Liver (tissue), 9 donors: ENCODE measurements around the gene OR2F2. TPM values are rescaled to one million over a fixed set of nuclear protein-coding genes. Genes with fewer than 3 reads are reported as not detected.

Experiments used
- DNase-seq: peaks from one replicate; pipeline ENCODE4 v3.0.0-alpha.2; 2017; ENCODE audit warnings: low spot score
- H3K27ac ChIP-seq, 2 donors: one replicate each; pipeline ENCODE4 v1.7.0; 2013; ENCODE audit warnings: inconsistent platforms in 2 of 2, low read length in 2 of 2, control low read depth in 1 of 2, low read depth in 1 of 2, mild to moderate bottlenecking in 1 of 2
- H3K27me3 ChIP-seq, 4 donors: one replicate each; pipeline versions ENCODE4 v1.6.1 to v1.7.0; 2013; ENCODE audit warnings: low read length in 3 of 4, inconsistent platforms in 1 of 4, mild to moderate bottlenecking in 1 of 4, moderate library complexity in 1 of 4; ENCODE audit not compliant: control insufficient read depth in 4 of 4, insufficient read depth in 4 of 4
- H3K36me3 ChIP-seq, 4 donors: one replicate each; pipeline versions ENCODE4 v1.6.1 to v1.7.0; 2013; ENCODE audit warnings: low read length in 3 of 4, mild to moderate bottlenecking in 3 of 4, low read depth in 1 of 4, moderate library complexity in 1 of 4; ENCODE audit not compliant: control insufficient read depth in 4 of 4, insufficient read depth in 3 of 4
- H3K4me1 ChIP-seq, 4 donors: one replicate each; pipeline versions ENCODE4 v1.6.1 to v1.7.0; 2013; ENCODE audit warnings: low read length in 3 of 4, mild to moderate bottlenecking in 3 of 4, moderate library complexity in 1 of 4; ENCODE audit not compliant: control insufficient read depth in 4 of 4, insufficient read depth in 4 of 4
- H3K4me3 ChIP-seq, 3 donors: one replicate each; pipeline versions ENCODE4 v1.6.1 to v1.7.0; 2013; ENCODE audit warnings: low read length in 3 of 3, control low read depth in 1 of 3, low read depth in 1 of 3, mild to moderate bottlenecking in 1 of 3
- H3K9ac ChIP-seq, 2 donors: one replicate each; pipeline ENCODE4 v1.7.0; 2013; ENCODE audit warnings: low read length in 2 of 2, mild to moderate bottlenecking in 2 of 2, moderate library complexity in 2 of 2, control low read depth in 1 of 2, low read depth in 1 of 2
- H3K9me3 ChIP-seq, 4 donors: one replicate each; pipeline versions ENCODE4 v1.6.1 to v1.7.0; 2013; ENCODE audit warnings: low read length in 3 of 4; ENCODE audit not compliant: control insufficient read depth in 4 of 4
- ATF3 ChIP-seq: IDR thresholded peaks from 2 replicates; pipeline ENCODE4 v1.6.1; 2016; ENCODE audit warnings: antibody characterized with exemption
- EGR1 ChIP-seq, 2 donors: IDR thresholded peaks; 2 replicates each; pipeline ENCODE4 v1.6.1; 2016 to 2018; ENCODE audit warnings: antibody characterized with exemption in 2 of 2, low read depth in 2 of 2
- FOXA1 ChIP-seq: IDR thresholded peaks from 2 replicates; pipeline ENCODE4 v1.6.1; 2016; ENCODE audit warnings: antibody characterized with exemption
- FOXA2 ChIP-seq: IDR thresholded peaks from 2 replicates; pipeline ENCODE4 v1.6.1; 2016; ENCODE audit warnings: antibody characterized with exemption
- GABPA ChIP-seq, 2 donors: IDR thresholded peaks in 1 of 2; conservative IDR thresholded peaks in 1 of 2; 2 replicates each; pipeline ENCODE4 v1.6.1; 2016; ENCODE audit warnings: antibody characterized with exemption in 2 of 2, mild to moderate bottlenecking in 1 of 2, moderate library complexity in 1 of 2
- HNF4A ChIP-seq, 2 donors: conservative IDR thresholded peaks; 2 replicates each; pipeline ENCODE4 v1.6.1; 2016; ENCODE audit warnings: antibody characterized with exemption in 2 of 2, mild to moderate bottlenecking in 2 of 2
- HNF4G ChIP-seq: IDR thresholded peaks from 2 replicates; pipeline ENCODE4 v1.6.1; 2016; ENCODE audit warnings: antibody characterized with exemption
- JUND ChIP-seq, 2 donors: IDR thresholded peaks; 2 replicates each; pipeline ENCODE4 v1.6.1; 2016; ENCODE audit warnings: antibody characterized with exemption in 2 of 2
- MAX ChIP-seq: IDR thresholded peaks from 2 replicates; pipeline ENCODE4 v1.6.1; 2016; ENCODE audit warnings: antibody characterized with exemption
- NR2F2 ChIP-seq: IDR thresholded peaks from 2 replicates; pipeline ENCODE4 v1.6.1; 2016; ENCODE audit warnings: antibody characterized with exemption
- RAD21 ChIP-seq, 2 donors: IDR thresholded peaks; 2 replicates each; pipeline ENCODE4 v1.6.1; 2016; ENCODE audit warnings: antibody characterized with exemption in 2 of 2, mild to moderate bottlenecking in 2 of 2
- RXRA ChIP-seq, 2 donors: IDR thresholded peaks; 2 replicates each; pipeline ENCODE4 v1.6.1; 2017 to 2018; ENCODE audit warnings: antibody characterized with exemption in 2 of 2, mild to moderate bottlenecking in 1 of 2
- SP1 ChIP-seq: IDR thresholded peaks from 2 replicates; pipeline ENCODE4 v1.6.1; 2018; ENCODE audit warnings: antibody characterized with exemption, mild to moderate bottlenecking
- TAF1 ChIP-seq: conservative IDR thresholded peaks from 2 replicates; pipeline ENCODE4 v1.6.1; 2016; ENCODE audit warnings: antibody characterized with exemption, mild to moderate bottlenecking
- YY1 ChIP-seq: IDR thresholded peaks from 2 replicates; pipeline ENCODE4 v1.6.1; 2016; ENCODE audit warnings: antibody characterized with exemption, mild to moderate bottlenecking
- ZBTB33 ChIP-seq: IDR thresholded peaks from 2 replicates; pipeline ENCODE4 v1.6.1; 2016; ENCODE audit warnings: antibody characterized with exemption
- WGBS: extraction: QIAGEN DNeasy Blood & Tissue Kit; methylation state at CpG from one replicate; pipeline ENCODE4 v1.1.7; 2013; 5-methylcytosine and 5-hydroxymethylcytosine counted together
- polyA plus RNA-seq, 2 donors: library from polyadenylated mRNA; stranded (reverse) in 1 of 2; unstranded in 1 of 2; fragments of 200-250 nt in 1 of 2; fragments of >200 nt in 1 of 2; fragmentation: Nextera tagmentation in 1 of 2; extraction: Ambion mirVana in 1 of 2; gene quantifications; one replicate each; pipeline versions ENCODE4 v1.2.1 to v1.2.3, GENCODE V29; 2013 to 2015
- total RNA-seq, 2 donors: library from RNA; depleted of rRNA; stranded (reverse); fragments of >200 nt; gene quantifications; one replicate each; pipeline ENCODE4 v1.2.3, GENCODE V29; 2014
- TF ChIP-seq, protein P1 (sequence below): fragments of 150-350 bp; IDR thresholded peaks from 2 replicates; pipeline ENCODE4 v1.5.1; 2017; ENCODE audit warnings: improper control_type of control experiment, low read depth, low read length; ENCODE audit not compliant: missing input control
- TF ChIP-seq, protein P2 (sequence below): IDR thresholded peaks from 2 replicates; pipeline ENCODE4 v1.6.1; 2016; ENCODE audit warnings: antibody characterized with exemption, mild to moderate bottlenecking
- donor health status: healthy.
- donor health status: healthy.
- donor health status: healthy.
- donor health status: healthy.
- donor health status: healthy.

Gene OR2F2
- total and polyA plus RNA-seq, 4 donors = not detected

GRCh38 chr7:143929224-143929920 is 5.7 kb upstream of the OR2F2 start:
- Histone ChIP-seq H3K27ac (no peak overlapping the region), H3K9me3 (no peaks in the 10 kb centered on the region), H3K9ac (no peak overlapping the region), H3K4me3 (no peak overlapping the region), H3K27me3 (no peaks in the 10 kb centered on the region), H3K36me3 (no peaks in the 10 kb centered on the region), H3K4me1 (no peaks in the 10 kb centered on the region)
- no peak for DNase-seq
- no peak for TF ChIP-seq ATF3
- no peak for TF ChIP-seq JUND (IDR thresholded peaks at IDR 0.05)
- TF ChIP-seq HNF4G = no peak
- no peak for TF ChIP-seq YY1
- TF ChIP-seq NR2F2 = no peak
- 93% methylated on average over 1 of the region's 1 CpG for WGBS

GRCh38 chr7:143931739-143932138 is 3.3 kb upstream of the OR2F2 start:
- Histone ChIP-seq H3K9me3 (no peaks in the 10 kb centered on the region), H3K4me3 (no peak overlapping the region), H3K9ac (no peak overlapping the region), H3K4me1 (no peaks in the 10 kb centered on the region), H3K27me3 (no peaks in the 10 kb centered on the region), H3K27ac (no peak overlapping the region), H3K36me3 (no peaks in the 10 kb centered on the region)
- TF ChIP-seq TAF1 (no peak), MAX (no peak), HNF4G (no peak), RXRA (IDR thresholded peaks at IDR 0.05) (no peak), ATF3 (no peak), RAD21 (IDR thresholded peaks at IDR 0.05) (no peak), FOXA2 (no peak), JUND (IDR thresholded peaks at IDR 0.05) (no peak), HNF4A (conservative IDR thresholded peaks at IDR 0.05) (no peak), ZBTB33 (no peak), FOXA1 (no peak), NR2F2 (no peak), GABPA (IDR thresholded peaks at IDR 0.05 in 1 of 2, conservative IDR thresholded peaks at IDR 0.05 in 1 of 2) (no peak), EGR1 (IDR thresholded peaks at IDR 0.05; ENCODE audit: low read depth in 2 of 2) (no peak), YY1 (no peak), SP1 (no peak)
- TF ChIP-seq, protein P1, sequence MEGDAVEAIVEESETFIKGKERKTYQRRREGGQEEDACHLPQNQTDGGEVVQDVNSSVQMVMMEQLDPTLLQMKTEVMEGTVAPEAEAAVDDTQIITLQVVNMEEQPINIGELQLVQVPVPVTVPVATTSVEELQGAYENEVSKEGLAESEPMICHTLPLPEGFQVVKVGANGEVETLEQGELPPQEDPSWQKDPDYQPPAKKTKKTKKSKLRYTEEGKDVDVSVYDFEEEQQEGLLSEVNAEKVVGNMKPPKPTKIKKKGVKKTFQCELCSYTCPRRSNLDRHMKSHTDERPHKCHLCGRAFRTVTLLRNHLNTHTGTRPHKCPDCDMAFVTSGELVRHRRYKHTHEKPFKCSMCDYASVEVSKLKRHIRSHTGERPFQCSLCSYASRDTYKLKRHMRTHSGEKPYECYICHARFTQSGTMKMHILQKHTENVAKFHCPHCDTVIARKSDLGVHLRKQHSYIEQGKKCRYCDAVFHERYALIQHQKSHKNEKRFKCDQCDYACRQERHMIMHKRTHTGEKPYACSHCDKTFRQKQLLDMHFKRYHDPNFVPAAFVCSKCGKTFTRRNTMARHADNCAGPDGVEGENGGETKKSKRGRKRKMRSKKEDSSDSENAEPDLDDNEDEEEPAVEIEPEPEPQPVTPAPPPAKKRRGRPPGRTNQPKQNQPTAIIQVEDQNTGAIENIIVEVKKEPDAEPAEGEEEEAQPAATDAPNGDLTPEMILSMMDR = no peak
- TF ChIP-seq, protein P2, sequence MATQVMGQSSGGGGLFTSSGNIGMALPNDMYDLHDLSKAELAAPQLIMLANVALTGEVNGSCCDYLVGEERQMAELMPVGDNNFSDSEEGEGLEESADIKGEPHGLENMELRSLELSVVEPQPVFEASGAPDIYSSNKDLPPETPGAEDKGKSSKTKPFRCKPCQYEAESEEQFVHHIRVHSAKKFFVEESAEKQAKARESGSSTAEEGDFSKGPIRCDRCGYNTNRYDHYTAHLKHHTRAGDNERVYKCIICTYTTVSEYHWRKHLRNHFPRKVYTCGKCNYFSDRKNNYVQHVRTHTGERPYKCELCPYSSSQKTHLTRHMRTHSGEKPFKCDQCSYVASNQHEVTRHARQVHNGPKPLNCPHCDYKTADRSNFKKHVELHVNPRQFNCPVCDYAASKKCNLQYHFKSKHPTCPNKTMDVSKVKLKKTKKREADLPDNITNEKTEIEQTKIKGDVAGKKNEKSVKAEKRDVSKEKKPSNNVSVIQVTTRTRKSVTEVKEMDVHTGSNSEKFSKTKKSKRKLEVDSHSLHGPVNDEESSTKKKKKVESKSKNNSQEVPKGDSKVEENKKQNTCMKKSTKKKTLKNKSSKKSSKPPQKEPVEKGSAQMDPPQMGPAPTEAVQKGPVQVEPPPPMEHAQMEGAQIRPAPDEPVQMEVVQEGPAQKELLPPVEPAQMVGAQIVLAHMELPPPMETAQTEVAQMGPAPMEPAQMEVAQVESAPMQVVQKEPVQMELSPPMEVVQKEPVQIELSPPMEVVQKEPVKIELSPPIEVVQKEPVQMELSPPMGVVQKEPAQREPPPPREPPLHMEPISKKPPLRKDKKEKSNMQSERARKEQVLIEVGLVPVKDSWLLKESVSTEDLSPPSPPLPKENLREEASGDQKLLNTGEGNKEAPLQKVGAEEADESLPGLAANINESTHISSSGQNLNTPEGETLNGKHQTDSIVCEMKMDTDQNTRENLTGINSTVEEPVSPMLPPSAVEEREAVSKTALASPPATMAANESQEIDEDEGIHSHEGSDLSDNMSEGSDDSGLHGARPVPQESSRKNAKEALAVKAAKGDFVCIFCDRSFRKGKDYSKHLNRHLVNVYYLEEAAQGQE = no peak
- DNase-seq = no peak
